Right atrium auricular region (tissue), 2 donors: ENCODE measurements around the gene DLGAP4. TPM values are rescaled to one million over a fixed set of nuclear protein-coding genes. Genes with fewer than 3 reads are reported as not detected.

Source experiments
- DNase-seq: peaks from one replicate; pipeline ENCODE4 v3.0.0-alpha.2; 2019; ENCODE audit warnings: low spot score
- H3K27ac ChIP-seq, 2 donors: fragments of 200-600 bp; sonication (generic); 1 replicate in 1 of 2; 2 replicates in 1 of 2; pipeline ENCODE4 v1.5.1; 2016 to 2019
- H3K27me3 ChIP-seq, 2 donors: fragments of 200-600 bp; sonication (generic); one replicate each; pipeline versions ENCODE4 v1.5.1 to v1.6.0; 2017 to 2019
- H3K36me3 ChIP-seq: fragments of 200-600 bp; sonication (generic); one replicate; pipeline ENCODE4 v1.5.1; 2016
- H3K4me1 ChIP-seq, 2 donors: fragments of 200-600 bp; sonication (generic); one replicate each; pipeline versions ENCODE4 v1.5.1 to v1.6.0; 2017 to 2019
- H3K4me3 ChIP-seq, 2 donors: fragments of 200-600 bp; sonication (generic); 1 replicate in 1 of 2; 2 replicates in 1 of 2; pipeline ENCODE4 v1.5.1; 2017 to 2019; ENCODE audit warnings: mild to moderate bottlenecking in 1 of 2, moderate library complexity in 1 of 2
- H3K9me3 ChIP-seq, 2 donors: fragments of 200-600 bp; sonication (generic); one replicate each; pipeline ENCODE4 v1.5.1; 2019
- CTCF ChIP-seq, 2 donors: fragments of 200-600 bp; sonication (generic); IDR thresholded peaks; one replicate each; pipeline ENCODE4 v1.5.1; 2019; ENCODE audit warnings: antibody characterized with exemption in 2 of 2
- total RNA-seq, 2 donors: library from RNA; depleted of rRNA; stranded (reverse); fragments of >200 nt; gene quantifications; one replicate each; pipeline ENCODE4 v1.1.0, GENCODE V29; 2016

The DLGAP4 gene
- total RNA-seq, 2 donors from 2014 or later, result 30.0 to 50.2 TPM

- Histone ChIP-seq H3K36me3 (no peaks in the 10 kb centered on the region), H3K9me3 (no peaks in the 10 kb centered on the region), H3K4me1 (no peaks in the 10 kb centered on the region), H3K27ac (no peak overlapping the region), H3K27me3 (no peaks in the 10 kb centered on the region), H3K4me3 (no peak overlapping the region)
- no peak for DNase-seq
- TF ChIP-seq CTCF (IDR thresholded peaks at IDR 0.05), result no peak
These were observed 47.6 kb downstream of the DLGAP4 start for GRCh38 chr20:36353740-36354139.

- Histone ChIP-seq H3K9me3 (no peaks in the 10 kb centered on the region), H3K36me3 (no peaks in the 10 kb centered on the region), H3K27ac (no peak overlapping the region), H3K4me3 (no peak overlapping the region), H3K27me3 (no peaks in the 10 kb centered on the region), H3K4me1 (no peaks in the 10 kb centered on the region)
- no peak for DNase-seq
- TF ChIP-seq CTCF (IDR thresholded peaks at IDR 0.05), result no peak
These were observed 49.5 kb downstream of the DLGAP4 start for GRCh38 chr20:36355469-36356171.

- Histone ChIP-seq H3K27ac (no peak overlapping the region), H3K36me3 (no peaks in the 10 kb centered on the region), H3K9me3 (no peaks in the 10 kb centered on the region), H3K4me1 (no peaks in the 10 kb centered on the region), H3K4me3 (no peak overlapping the region), H3K27me3 (no peaks in the 10 kb centered on the region)
- DNase-seq, result no peak
- no peak for TF ChIP-seq CTCF (IDR thresholded peaks at IDR 0.05)
These were observed 53.7 kb downstream of the DLGAP4 start for GRCh38 chr20:36359668-36360406.

GRCh38 chr20:36360429-36360828, 54.3 kb downstream of the DLGAP4 start:
- Histone ChIP-seq H3K27ac (no peak overlapping the region), H3K27me3 (no peaks in the 10 kb centered on the region), H3K36me3 (no peaks in the 10 kb centered on the region), H3K4me3 (no peak overlapping the region), H3K9me3 (no peaks in the 10 kb centered on the region), H3K4me1 (no peaks in the 10 kb centered on the region)
- DNase-seq, result no peak
- no peak for TF ChIP-seq CTCF (IDR thresholded peaks at IDR 0.05)

GRCh38 chr20:36361406-36361805, 55.3 kb downstream of the DLGAP4 start:
- Histone ChIP-seq H3K27me3 (no peaks in the 10 kb centered on the region), H3K36me3 (no peaks in the 10 kb centered on the region), H3K27ac (no peak overlapping the region), H3K9me3 (no peaks in the 10 kb centered on the region), H3K4me1 (no peaks in the 10 kb centered on the region), H3K4me3 (no peak overlapping the region)
- DNase-seq, result no peak
- no peak for TF ChIP-seq CTCF (IDR thresholded peaks at IDR 0.05)
